GM12801 (cell line): Measurements from ENCODE around the gene NINL.

ENCODE experiments used
- CTCF ChIP-seq: IDR thresholded peaks from one replicate; pipeline ENCODE4 v1.5.1; 2011; ENCODE audit warnings: control low read depth; ENCODE audit not compliant: insufficient read length; ENCODE audit errors: extremely low read depth

NINL gene

GRCh38 chr20:25508083-25508770 lies 77.1 kb downstream of the NINL start:
- no peak for TF ChIP-seq CTCF

GRCh38 chr20:25507385-25508082 lies 77.8 kb downstream of the NINL start:
- no peak for TF ChIP-seq CTCF

- TF ChIP-seq CTCF: no peak
Observed at GRCh38 chr20:25504366-25505135, 80.8 kb downstream of the NINL start.

- no peak for TF ChIP-seq CTCF
Observed at GRCh38 chr20:25503936-25504335, 81.4 kb downstream of the NINL start.

- no peak for TF ChIP-seq CTCF
Observed at GRCh38 chr20:25500880-25501351, 84.4 kb downstream of the NINL start.

- TF ChIP-seq CTCF: no peak
Observed at GRCh38 chr20:25499855-25500434, 85.4 kb downstream of the NINL start.

- no peak for TF ChIP-seq CTCF
Observed at GRCh38 chr20:25499031-25499430, 86.3 kb downstream of the NINL start.
